BLaER1 (cell line): Measurements from ENCODE around the gene SND1.
A peak's percentile ranks its signal among the peaks of the same experiment; 100 is the strongest.

Experiments used
- H3K27ac ChIP-seq: shearing (Covaris generic); formaldehyde crosslinking; 2 replicates; pipeline ENCODE4 v1.8.1; 2022
- H3K27me3 ChIP-seq: shearing (Covaris generic); formaldehyde crosslinking; 2 replicates; pipeline ENCODE4 v1.8.1; 2022
- H3K36me3 ChIP-seq: shearing (Covaris generic); formaldehyde crosslinking; 2 replicates; pipeline ENCODE4 v1.8.1; 2022
- H3K4me1 ChIP-seq: shearing (Covaris generic); formaldehyde crosslinking; 2 replicates; pipeline ENCODE4 v1.8.1; 2022
- H3K4me2 ChIP-seq: shearing (Covaris generic); formaldehyde crosslinking; 2 replicates; pipeline ENCODE4 v1.8.1; 2022
- H3K4me3 ChIP-seq: shearing (Covaris generic); formaldehyde crosslinking; 2 replicates; pipeline ENCODE4 v1.8.1; 2022
- H3K9ac ChIP-seq: shearing (Covaris generic); formaldehyde crosslinking; 2 replicates; pipeline ENCODE4 v1.8.1; 2022
- H3K9me3 ChIP-seq: shearing (Covaris generic); formaldehyde crosslinking; 2 replicates; pipeline ENCODE4 v1.8.1; 2022
- H4K20me1 ChIP-seq: shearing (Covaris generic); formaldehyde crosslinking; 2 replicates; pipeline ENCODE4 v1.8.1; 2022
- Cebpa-rat ChIP-seq: shearing (Covaris generic); IDR thresholded peaks from 2 replicates; pipeline ENCODE4 v1.8.1; 2022

The SND1 gene

GRCh38 chr7:127717502-127718339 is 65.7 kb downstream of the SND1 start:
- Histone ChIP-seq H3K27me3 (no peaks in the 10 kb centered on the region), H3K9ac (no peak overlapping the region), H3K4me3 (no peak overlapping the region), H3K4me1 (no peaks in the 10 kb centered on the region), H4K20me1 (peaks cover 12% of the 10 kb centered on the region; the same call in 1 of the 2 replicates), H3K9me3 (no peaks in the 10 kb centered on the region), H3K27ac (no peak overlapping the region), H3K4me2 (no peak overlapping the region), H3K36me3 (peaks cover 95% of the 10 kb centered on the region)
- TF ChIP-seq Cebpa-rat: no peak

GRCh38 chr7:127718340-127718679 is 66.3 kb downstream of the SND1 start:
- Histone ChIP-seq H4K20me1 (peaks cover 12% of the 10 kb centered on the region; the same call in 1 of the 2 replicates), H3K27me3 (no peaks in the 10 kb centered on the region), H3K4me3 (no peak overlapping the region), H3K4me1 (no peaks in the 10 kb centered on the region), H3K27ac (no peak overlapping the region), H3K36me3 (peaks cover 95% of the 10 kb centered on the region), H3K9ac (no peak overlapping the region), H3K4me2 (no peak overlapping the region), H3K9me3 (no peaks in the 10 kb centered on the region)
- TF ChIP-seq Cebpa-rat: no peak

DNA sequence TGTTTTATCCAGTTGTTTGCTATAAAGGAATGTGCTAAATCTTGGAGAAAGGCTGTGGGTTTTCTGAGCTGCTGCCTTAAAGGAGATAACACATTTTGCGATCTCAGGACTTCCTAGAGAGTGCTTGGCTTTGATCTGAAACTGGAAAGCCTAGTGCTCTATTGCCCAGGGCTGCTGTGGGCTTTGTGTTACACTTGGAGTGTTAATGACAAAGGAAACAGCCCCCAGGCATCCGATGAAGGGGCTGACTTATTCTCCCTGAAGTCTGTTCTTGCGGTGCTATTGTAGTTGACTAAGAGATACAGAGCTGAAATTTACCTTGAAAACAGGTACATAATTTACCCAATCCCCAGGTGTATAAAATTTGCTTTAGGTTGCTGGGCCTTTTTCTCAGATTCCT is 74.5 kb downstream of the SND1 start:
- peaks cover 50% of the 10 kb centered on the region for H4K20me1 ChIP-seq
- H3K27ac ChIP-seq: no peak overlapping the region
- H3K27me3 ChIP-seq: no peaks in the 10 kb centered on the region
- no peaks in the 10 kb centered on the region for H3K9me3 ChIP-seq
- TF ChIP-seq Cebpa-rat: no peak
- H3K36me3 ChIP-seq: peaks cover 99% of the 10 kb centered on the region
- no peak overlapping the region for H3K9ac ChIP-seq
- no peak overlapping the region for H3K4me2 ChIP-seq
- no peak overlapping the region for H3K4me3 ChIP-seq
- no peaks in the 10 kb centered on the region for H3K4me1 ChIP-seq

GRCh38 chr7:127730658-127731276 is 78.8 kb downstream of the SND1 start:
- Histone ChIP-seq H3K4me2 (no peak overlapping the region), H3K4me1 (peaks cover 15% of the 10 kb centered on the region), H3K27me3 (no peaks in the 10 kb centered on the region), H3K9ac (no peak overlapping the region), H4K20me1 (peaks cover 68% of the 10 kb centered on the region), H3K27ac (no peak overlapping the region), H3K4me3 (no peak overlapping the region), H3K36me3 (peaks cover 95% of the 10 kb centered on the region), H3K9me3 (no peaks in the 10 kb centered on the region)
- TF ChIP-seq Cebpa-rat: no peak

DNA sequence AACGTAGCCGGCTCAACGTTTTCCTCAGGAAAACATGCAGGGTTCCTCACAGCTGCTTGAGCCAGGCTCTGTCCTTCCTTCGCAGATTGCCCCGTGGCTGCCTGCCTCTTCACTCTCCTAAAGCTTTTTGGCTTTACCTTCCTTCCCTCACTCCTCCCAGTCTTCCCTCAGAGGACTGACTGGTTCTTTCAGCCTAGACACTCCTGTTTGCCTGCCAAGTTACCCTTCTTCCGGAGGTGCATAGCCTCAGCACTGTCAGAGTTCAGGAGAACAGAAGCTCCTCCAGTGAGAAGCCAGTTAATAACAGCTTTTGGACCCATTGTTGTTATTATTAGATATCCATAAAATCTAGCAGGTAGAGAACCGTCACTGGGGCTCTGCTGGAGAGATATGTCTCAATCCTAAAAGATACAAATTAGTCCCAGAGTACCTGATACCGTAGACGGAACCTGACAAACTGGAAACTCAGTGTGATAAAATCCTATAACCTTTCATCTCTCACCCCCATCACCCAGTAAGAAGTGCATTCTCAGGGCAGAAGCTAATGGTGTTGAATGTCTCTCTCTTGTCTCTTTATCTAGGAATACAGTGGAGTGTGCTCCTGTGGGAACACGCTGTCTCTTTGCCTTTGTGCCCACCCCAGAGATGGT is 79.6 kb downstream of the SND1 start:
- Histone ChIP-seq H3K4me2 (no peak overlapping the region), H3K9me3 (no peaks in the 10 kb centered on the region), H3K27ac (no peak overlapping the region), H3K36me3 (peaks cover 91% of the 10 kb centered on the region), H3K4me1 (peaks cover 15% of the 10 kb centered on the region), H3K4me3 (no peak overlapping the region), H4K20me1 (peaks cover 60% of the 10 kb centered on the region), H3K9ac (no peak overlapping the region), H3K27me3 (no peaks in the 10 kb centered on the region)
- TF ChIP-seq Cebpa-rat: no peak

DNA sequence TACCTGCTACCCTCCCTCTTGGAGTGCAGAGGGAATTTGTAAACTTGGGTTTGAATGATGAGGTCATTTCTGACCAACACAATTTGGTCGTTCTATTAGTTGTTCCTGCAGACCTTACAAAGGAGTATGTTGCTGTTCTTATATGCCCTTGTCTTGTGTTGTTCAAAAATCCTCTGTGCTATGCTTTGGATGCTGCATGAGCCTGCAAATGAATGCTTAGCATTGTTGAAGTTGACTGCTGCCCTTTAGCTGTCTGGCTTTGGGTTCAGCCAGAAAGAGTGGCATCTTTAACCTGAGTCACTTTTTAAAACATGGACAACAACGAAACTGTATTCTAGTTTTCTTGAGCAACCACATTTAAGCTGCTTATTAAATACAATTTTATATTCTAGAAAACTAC is 80.3 kb downstream of the SND1 start:
- H3K36me3 ChIP-seq: peaks cover 91% of the 10 kb centered on the region
- no peak for TF ChIP-seq Cebpa-rat
- H3K4me2 ChIP-seq: no peak overlapping the region
- H3K9me3 ChIP-seq: no peaks in the 10 kb centered on the region
- peaks cover 52% of the 10 kb centered on the region for H4K20me1 ChIP-seq
- no peak overlapping the region for H3K4me3 ChIP-seq
- peaks cover 15% of the 10 kb centered on the region for H3K4me1 ChIP-seq
- H3K27ac ChIP-seq: no peak overlapping the region
- no peaks in the 10 kb centered on the region for H3K27me3 ChIP-seq
- H3K9ac ChIP-seq: no peak overlapping the region

GRCh38 chr7:127733986-127734385 is 82.0 kb downstream of the SND1 start:
- Histone ChIP-seq H4K20me1 (peaks cover 42% of the 10 kb centered on the region), H3K4me3 (no peak overlapping the region), H3K4me2 (peak overlapping the region; percentile 24; the same call in 1 of the 2 replicates), H3K36me3 (peaks cover 82% of the 10 kb centered on the region), H3K9me3 (no peaks in the 10 kb centered on the region), H3K4me1 (peaks cover 27% of the 10 kb centered on the region), H3K27ac (no peak overlapping the region), H3K9ac (no peak overlapping the region), H3K27me3 (no peaks in the 10 kb centered on the region)
- TF ChIP-seq Cebpa-rat: no peak

GRCh38 chr7:127736511-127736910 is 84.5 kb downstream of the SND1 start:
- no peak overlapping the region for H3K9ac ChIP-seq
- H3K4me3 ChIP-seq: no peak overlapping the region
- H3K4me2 ChIP-seq: no peak overlapping the region
- peaks cover 28% of the 10 kb centered on the region for H3K4me1 ChIP-seq
- no peak overlapping the region for H3K27ac ChIP-seq
- H3K27me3 ChIP-seq: no peaks in the 10 kb centered on the region
- no peaks in the 10 kb centered on the region for H3K9me3 ChIP-seq
- peaks cover 74% of the 10 kb centered on the region for H3K36me3 ChIP-seq
- H4K20me1 ChIP-seq: peaks cover 47% of the 10 kb centered on the region
- no peak for TF ChIP-seq Cebpa-rat

GRCh38 chr7:127738859-127739258 is 86.9 kb downstream of the SND1 start:
- H3K4me2 ChIP-seq: peak overlapping the region; percentile 4; the same call in 1 of the 2 replicates
- no peak overlapping the region for H3K9ac ChIP-seq
- peaks cover 74% of the 10 kb centered on the region for H3K36me3 ChIP-seq
- TF ChIP-seq Cebpa-rat: no peak
- H3K27me3 ChIP-seq: no peaks in the 10 kb centered on the region
- no peak overlapping the region for H3K4me3 ChIP-seq
- H4K20me1 ChIP-seq: peaks cover 53% of the 10 kb centered on the region
- peaks cover 21% of the 10 kb centered on the region for H3K4me1 ChIP-seq
- no peak overlapping the region for H3K27ac ChIP-seq
- no peaks in the 10 kb centered on the region for H3K9me3 ChIP-seq
